ENCODE results near the gene FUS.

- TF ChIP-seq, protein P1, sequence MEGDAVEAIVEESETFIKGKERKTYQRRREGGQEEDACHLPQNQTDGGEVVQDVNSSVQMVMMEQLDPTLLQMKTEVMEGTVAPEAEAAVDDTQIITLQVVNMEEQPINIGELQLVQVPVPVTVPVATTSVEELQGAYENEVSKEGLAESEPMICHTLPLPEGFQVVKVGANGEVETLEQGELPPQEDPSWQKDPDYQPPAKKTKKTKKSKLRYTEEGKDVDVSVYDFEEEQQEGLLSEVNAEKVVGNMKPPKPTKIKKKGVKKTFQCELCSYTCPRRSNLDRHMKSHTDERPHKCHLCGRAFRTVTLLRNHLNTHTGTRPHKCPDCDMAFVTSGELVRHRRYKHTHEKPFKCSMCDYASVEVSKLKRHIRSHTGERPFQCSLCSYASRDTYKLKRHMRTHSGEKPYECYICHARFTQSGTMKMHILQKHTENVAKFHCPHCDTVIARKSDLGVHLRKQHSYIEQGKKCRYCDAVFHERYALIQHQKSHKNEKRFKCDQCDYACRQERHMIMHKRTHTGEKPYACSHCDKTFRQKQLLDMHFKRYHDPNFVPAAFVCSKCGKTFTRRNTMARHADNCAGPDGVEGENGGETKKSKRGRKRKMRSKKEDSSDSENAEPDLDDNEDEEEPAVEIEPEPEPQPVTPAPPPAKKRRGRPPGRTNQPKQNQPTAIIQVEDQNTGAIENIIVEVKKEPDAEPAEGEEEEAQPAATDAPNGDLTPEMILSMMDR (IDR thresholded peaks at IDR 0.05; ENCODE audit: insufficient read depth, low read depth, low read length): no peak
- no peak for TF ChIP-seq EZH2 (IDR thresholded peaks at IDR 0.05; ENCODE audit: insufficient read depth, low read length)
These were observed 29.7 kb upstream of the FUS start, which contains the start of gene PRSS36 for GRCh38 chr16:31149894-31150890.

Measured in astrocyte (in vitro differentiated cells and primary cell).